Sigmoid colon (tissue), 7 donors: ENCODE results near the gene CCND3. TPM values are rescaled to one million over a fixed set of nuclear protein-coding genes. Genes with fewer than 3 reads are reported as not detected.

Source experiments
- DNase-seq: peaks from one replicate; pipeline ENCODE4 v3.0.0-alpha.2; 2019
- H3K27ac ChIP-seq, 4 donors: fragments of 200-600 bp; sonication (generic); one replicate each; pipeline ENCODE4 v1.5.1; 2016 to 2019; ENCODE audit warnings: mild to moderate bottlenecking in 1 of 4
- H3K27me3 ChIP-seq, 3 donors: fragments of 200-600 bp; sonication (generic); one replicate each; pipeline ENCODE4 v1.5.1; 2019; ENCODE audit warnings: mild to moderate bottlenecking in 1 of 3
- H3K36me3 ChIP-seq, 4 donors: fragments of 200-600 bp; sonication (generic); one replicate each; pipeline ENCODE4 v1.5.1; 2016 to 2019
- H3K4me1 ChIP-seq, 4 donors: fragments of 200-600 bp; sonication (generic); one replicate each; pipeline ENCODE4 v1.5.1; 2017 to 2019
- H3K4me3 ChIP-seq, 4 donors: fragments of 200-600 bp; sonication (generic); one replicate each; pipeline ENCODE4 v1.5.1; 2017 to 2019; ENCODE audit warnings: mild to moderate bottlenecking in 2 of 4, moderate library complexity in 1 of 4
- H3K9me3 ChIP-seq, 4 donors: fragments of 200-600 bp in 3 of 4; sonication (generic) in 3 of 4; one replicate each; pipeline versions ENCODE4 v1.5.1 to v1.6.1; 2013 to 2019
- CTCF ChIP-seq, 4 experiments: fragments of 450-650 bp in 3 of 4; fragments of 200-600 bp in 1 of 4; IDR thresholded peaks; one replicate each; pipeline ENCODE4 v1.5.1; 2016 to 2019; ENCODE audit warnings: antibody characterized with exemption in 4 of 4, mild to moderate bottlenecking in 3 of 4, moderate library complexity in 2 of 4
- EP300 ChIP-seq, 4 donors: sonication (generic); formaldehyde crosslinking; IDR thresholded peaks; one replicate each; pipeline ENCODE4 v1.6.1; 2017; ENCODE audit warnings: antibody characterized with exemption in 4 of 4
- POLR2A ChIP-seq, 2 donors: fragments of 450-650 bp; IDR thresholded peaks; one replicate each; pipeline ENCODE4 v1.6.1; 2016; ENCODE audit warnings: antibody characterized with exemption in 2 of 2, mild to moderate bottlenecking in 2 of 2, moderate library complexity in 2 of 2
- POLR2AphosphoS5 ChIP-seq, 4 donors: sonication (generic); formaldehyde crosslinking; IDR thresholded peaks; one replicate each; pipeline ENCODE4 v1.6.1; 2017; ENCODE audit warnings: antibody characterized with exemption in 4 of 4
- WGBS, 2 donors: extraction: QIAGEN DNeasy Blood & Tissue Kit; methylation state at CpG; one replicate each; pipeline ENCODE4 v1.1.7; 2013; 5-methylcytosine and 5-hydroxymethylcytosine counted together
- intact Hi-C: fragments of 100-400 bp; cut with DNase I; formaldehyde crosslinking; loops from one replicate; pipeline ENCODE4 v1.15.1; 2023
- polyA plus RNA-seq, 3 donors: library from polyadenylated mRNA; stranded (reverse); fragments of 200-250 nt; gene quantifications; one replicate each; pipeline ENCODE4 v1.2.3, GENCODE V29; 2013
- total RNA-seq, 4 donors: library from RNA; depleted of rRNA; stranded (reverse); fragments of >200 nt; gene quantifications; one replicate each; pipeline ENCODE4 v1.1.0, GENCODE V29; 2016
- donor health status: healthy with polysubstance abuse.
- donor health status: Bipolar disorder and iron deficiency.
- donor health status: healthy.

The CCND3 gene
- total and polyA plus RNA-seq, 7 donors: 43.2 to 144 (median 102) TPM

GRCh38 chr6:41917528-41917927 lies 24.1 kb downstream of the CCND3 start:
- TF ChIP-seq CTCF (IDR thresholded peaks at IDR 0.05): no peak
- TF ChIP-seq EP300 (IDR thresholded peaks at IDR 0.05): no peak
- TF ChIP-seq POLR2AphosphoS5 (IDR thresholded peaks at IDR 0.05): no peak
- no peak for TF ChIP-seq POLR2A (IDR thresholded peaks at IDR 0.05)
- intact Hi-C loops: no loop called here
- Histone ChIP-seq H3K4me1 (peaks cover 0 to 33% (median 23%) of the 10 kb centered on the region in 4 donors), H3K27ac (peak overlapping the region in 1 of 4 donors; percentile 33), H3K27me3 (no peaks in the 10 kb centered on the region), H3K4me3 (no peak overlapping the region), H3K36me3 (peaks cover 13 to 48% (median 16%) of the 10 kb centered on the region in 4 donors), H3K9me3 (no peaks in the 10 kb centered on the region)
- DNase-seq: no peak
- 67 to 71% methylated on average over 4 of the region's 4 CpGs for WGBS, 2 donors

GRCh38 chr6:41914869-41915530 lies 26.6 kb downstream of the CCND3 start:
- intact Hi-C loops: no loop called here
- no peaks in the 10 kb centered on the region for H3K9me3 ChIP-seq
- no peak for DNase-seq
- 97 to 98% methylated on average over 4 of the region's 4 CpGs for WGBS, 2 donors
- H3K4me3 ChIP-seq: no peak overlapping the region
- no peak for TF ChIP-seq POLR2AphosphoS5 (IDR thresholded peaks at IDR 0.05)
- no peak for TF ChIP-seq EP300 (IDR thresholded peaks at IDR 0.05)
- TF ChIP-seq POLR2A (IDR thresholded peaks at IDR 0.05): no peak
- no peak for TF ChIP-seq CTCF (IDR thresholded peaks at IDR 0.05)
- H3K27ac ChIP-seq: no peak overlapping the region
- peaks cover 13 to 60% (median 16%) of the 10 kb centered on the region in 4 donors for H3K36me3 ChIP-seq
- H3K4me1 ChIP-seq: peaks cover 0 to 18% (median 8%) of the 10 kb centered on the region in 4 donors
- no peaks in the 10 kb centered on the region for H3K27me3 ChIP-seq

DNA sequence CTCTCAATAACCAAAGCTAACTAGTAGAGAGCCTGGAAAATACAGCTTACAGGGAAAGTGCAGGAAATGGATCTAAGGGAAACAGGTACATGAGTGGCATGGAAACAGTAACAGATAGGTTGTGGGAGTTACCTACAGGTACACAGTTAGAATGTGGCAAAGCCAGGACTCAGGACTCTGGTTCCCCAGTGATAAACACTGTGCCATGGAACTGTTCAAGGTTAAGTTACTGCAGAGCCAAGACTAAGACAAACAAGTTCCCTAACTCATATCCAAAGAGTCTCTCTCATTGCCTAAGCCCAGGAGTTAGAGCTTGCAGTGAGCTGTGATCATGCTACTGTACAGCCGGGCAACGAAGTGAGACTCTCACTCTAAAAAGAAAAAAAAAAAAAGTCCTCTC lies 27.3 kb downstream of the CCND3 start:
- H3K27me3 ChIP-seq: no peaks in the 10 kb centered on the region

DNA sequence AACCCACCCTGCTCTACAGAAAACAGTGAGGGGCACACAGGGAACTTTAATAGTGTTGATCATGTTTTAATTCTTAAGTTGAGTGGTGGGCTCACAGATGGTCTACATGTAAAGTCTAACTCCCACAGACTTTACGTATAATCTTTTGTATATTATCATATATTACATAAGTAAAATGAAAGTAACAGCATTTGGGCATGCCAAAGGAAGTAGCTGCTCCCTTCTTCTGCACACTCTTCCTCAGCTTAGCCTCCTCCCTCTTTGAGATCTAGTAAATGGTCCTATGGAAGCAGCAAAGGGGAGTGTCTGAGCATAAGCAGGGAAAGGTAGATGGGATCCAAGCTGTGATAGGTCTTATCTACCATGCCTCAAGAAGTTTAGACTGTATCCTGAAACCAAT lies 31.9 kb downstream of the CCND3 start:
- Histone ChIP-seq H3K27ac (no peak overlapping the region), H3K36me3 (peaks cover 0 to 84% (median 20%) of the 10 kb centered on the region in 4 donors), H3K4me1 (no peaks in the 10 kb centered on the region), H3K4me3 (no peak overlapping the region), H3K9me3 (no peaks in the 10 kb centered on the region), H3K27me3 (no peaks in the 10 kb centered on the region)
- intact Hi-C loops: no loop called here
- TF ChIP-seq POLR2AphosphoS5 (IDR thresholded peaks at IDR 0.05) (no peak), EP300 (IDR thresholded peaks at IDR 0.05) (no peak), CTCF (IDR thresholded peaks at IDR 0.05) (no peak), POLR2A (IDR thresholded peaks at IDR 0.05) (no peak)
- no peak for DNase-seq
- 92 to 98% methylated on average over 1 of the region's 1 CpG for WGBS, 2 donors

More for the DNA sequence above, 27.3 kb downstream of the CCND3 start:
- 95 to 98% methylated on average over 2 of the region's 2 CpGs for WGBS, 2 donors
- Histone ChIP-seq H3K27ac (no peak overlapping the region), H3K4me1 (peaks cover 0 to 12% (median 2%) of the 10 kb centered on the region in 4 donors), H3K4me3 (no peak overlapping the region), H3K9me3 (no peaks in the 10 kb centered on the region), H3K36me3 (peaks cover 13 to 64% (median 16%) of the 10 kb centered on the region in 4 donors)
- DNase-seq: no peak
- TF ChIP-seq POLR2AphosphoS5 (IDR thresholded peaks at IDR 0.05) (no peak), CTCF (IDR thresholded peaks at IDR 0.05) (no peak), POLR2A (IDR thresholded peaks at IDR 0.05) (no peak), EP300 (IDR thresholded peaks at IDR 0.05) (no peak)
- intact Hi-C loops: no loop called here
